ENCODE data around the gene CHST8.

DNA sequence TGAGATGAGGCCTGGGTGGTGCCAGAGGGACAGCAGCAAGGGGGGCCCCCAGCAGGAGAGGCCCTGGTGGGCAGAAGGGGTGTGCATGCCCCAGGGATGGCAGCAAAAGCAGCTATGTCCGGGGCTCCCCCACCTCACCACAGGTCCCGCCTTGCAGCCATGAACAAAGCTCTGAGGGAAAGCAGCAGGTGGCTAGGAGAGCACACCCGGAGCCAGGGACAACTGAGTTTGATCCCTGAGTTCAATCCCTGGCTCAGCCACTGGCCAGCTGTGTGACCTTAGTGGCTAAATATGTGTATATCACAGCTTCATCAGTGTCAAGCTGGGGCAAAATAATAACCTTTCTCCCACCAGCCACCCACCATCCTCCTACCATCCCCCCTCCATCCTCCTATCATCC is 127.3 kb downstream of the CHST8 start:
- TF ChIP-seq CTCF (IDR thresholded peaks at IDR 0.05; ENCODE audit: insufficient read depth, low read length, poor library complexity, severe bottlenecking) (no peak), EZH2phosphoT487 (conservative IDR thresholded peaks at IDR 0.05; ENCODE audit: low read length) (no peak)
